HL-60/S4 treated with phorbol 12-myristate 13-acetate at 8.2 ng/mL for 4 days and 3 days (cell line): ENCODE measurements around the gene TCTA.
"Not testable (repeated sequence)": the region's sequence is repeated elsewhere in the genome, so short reads cannot be mapped to it uniquely, and the experiment has no call there.

Source experiments
- in situ Hi-C: fragments of 300-500 bp; cut with MboI; formaldehyde crosslinking; loops from 2 replicates; pipeline ENCODE4 v1.15.0; 2022; ENCODE audit warnings: low sequenced_read_pairs

The TCTA gene, protein sequence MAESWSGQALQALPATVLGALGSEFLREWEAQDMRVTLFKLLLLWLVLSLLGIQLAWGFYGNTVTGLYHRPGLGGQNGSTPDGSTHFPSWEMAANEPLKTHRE

GRCh38 chr3:49411968-49412631, at the start of gene TCTA, which contains the start of gene RHOA:
TSS of gene TCTA (plus strand) at chr3:49412423. CDS start at chr3:49412427, 4 bp downstream.
TSS of gene RHOA (minus strand) at chr3:49411976. CDS start at chr3:49375589, 36,387 bp downstream.
- in situ Hi-C loops = no loop called here

DNA sequence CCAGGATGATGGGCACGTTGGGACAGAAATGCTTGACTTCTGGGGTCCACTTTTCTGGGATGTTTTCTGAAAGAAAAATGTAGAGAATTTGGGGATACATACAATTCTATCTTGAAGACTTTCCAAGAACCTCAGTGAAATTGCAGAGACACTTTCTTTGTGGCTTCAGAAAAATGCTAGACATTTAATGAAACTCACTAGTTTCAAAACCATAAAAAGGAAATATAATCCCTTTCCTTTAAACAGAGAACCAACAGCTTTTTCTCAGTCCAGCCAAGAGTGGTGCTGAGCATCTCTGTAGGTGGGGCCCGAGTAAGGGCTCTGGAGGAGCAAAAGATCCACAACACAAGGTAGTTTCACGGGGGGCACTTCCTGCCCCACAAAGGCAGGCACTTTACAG, 49.7 kb upstream of the TCTA start:
- in situ Hi-C loops = no loop called here

- in situ Hi-C loops = no loop called here
Observed at GRCh38 chr3:49370585-49371290, 41.5 kb upstream of the TCTA start.

GRCh38 chr3:49371946-49372345, 40.3 kb upstream of the TCTA start:
- in situ Hi-C loops = no loop called here

DNA sequence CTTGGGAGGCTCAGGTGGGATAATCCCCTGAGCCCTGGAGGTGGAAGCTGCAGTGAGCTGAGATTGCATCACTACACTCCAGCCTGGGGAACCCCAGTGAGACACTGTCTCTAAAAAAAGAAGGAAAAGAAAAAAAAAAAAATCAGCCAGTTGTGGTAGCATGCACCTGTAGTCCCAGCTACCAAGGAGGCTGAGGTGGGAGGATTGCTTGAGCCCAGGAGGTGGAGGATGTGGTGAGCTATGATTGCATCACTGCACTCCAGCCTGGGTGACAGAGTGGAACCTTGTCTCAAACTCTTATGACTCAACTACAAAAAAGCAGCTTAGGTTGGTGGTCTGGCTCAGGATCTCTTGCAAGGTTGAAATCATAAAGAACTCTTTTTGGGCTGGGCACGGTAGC, 34.7 kb upstream of the TCTA start:
- in situ Hi-C loops = no loop called here

DNA sequence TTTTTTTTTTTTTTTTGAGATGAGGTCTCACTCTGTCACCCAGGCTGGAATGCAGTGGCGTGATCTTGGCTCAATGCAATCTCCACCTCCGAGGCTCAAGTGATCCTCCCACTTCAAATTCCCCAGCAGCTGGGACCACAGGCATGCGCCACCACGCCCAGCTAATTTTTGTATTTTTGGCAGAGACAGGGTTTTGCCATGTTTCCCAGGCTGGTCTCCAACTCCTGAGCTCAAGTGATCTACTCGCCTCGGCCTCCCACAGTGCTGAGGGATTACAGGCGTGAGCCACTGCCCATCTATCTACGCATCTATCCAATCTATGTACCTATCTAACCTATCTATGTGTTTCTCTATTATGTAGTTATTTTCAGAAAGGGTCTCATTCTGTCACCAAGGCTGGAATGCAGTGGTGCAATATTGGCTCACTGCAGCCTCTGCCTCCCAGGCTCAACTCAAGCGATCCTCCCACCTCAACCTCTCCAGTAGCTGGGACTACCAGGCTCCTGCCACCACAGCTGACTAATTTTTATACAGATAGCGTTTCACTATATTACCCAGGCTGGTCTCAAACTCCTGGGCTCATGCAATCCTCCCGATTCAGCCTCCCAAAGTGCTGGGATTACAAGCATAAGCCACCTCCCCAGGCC, 33.9 kb upstream of the TCTA start:
- in situ Hi-C loops = no loop called here

DNA sequence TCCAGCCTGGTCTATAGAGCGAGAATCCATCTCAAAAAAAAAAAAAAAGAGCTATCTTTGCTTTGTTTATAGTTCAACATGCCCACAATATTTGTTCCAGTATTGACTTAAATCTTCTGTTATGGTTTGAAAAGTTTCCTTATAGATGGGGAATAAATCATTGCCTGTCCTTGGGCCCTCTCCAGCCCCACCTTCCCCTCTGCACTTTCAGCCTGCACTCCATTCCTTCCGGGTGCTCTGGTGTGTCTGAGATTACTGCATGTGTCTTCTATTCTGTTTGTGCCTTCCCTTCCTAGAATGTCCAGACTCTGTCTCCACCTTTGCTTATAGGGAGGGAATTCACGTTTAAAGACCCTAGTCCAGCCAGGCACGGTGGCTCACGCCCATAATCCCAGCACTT, 28.8 kb upstream of the TCTA start:
- in situ Hi-C loops = no loop called here

GRCh38 chr3:49385617-49386016, 26.6 kb upstream of the TCTA start:
- in situ Hi-C loops = no loop called here

DNA sequence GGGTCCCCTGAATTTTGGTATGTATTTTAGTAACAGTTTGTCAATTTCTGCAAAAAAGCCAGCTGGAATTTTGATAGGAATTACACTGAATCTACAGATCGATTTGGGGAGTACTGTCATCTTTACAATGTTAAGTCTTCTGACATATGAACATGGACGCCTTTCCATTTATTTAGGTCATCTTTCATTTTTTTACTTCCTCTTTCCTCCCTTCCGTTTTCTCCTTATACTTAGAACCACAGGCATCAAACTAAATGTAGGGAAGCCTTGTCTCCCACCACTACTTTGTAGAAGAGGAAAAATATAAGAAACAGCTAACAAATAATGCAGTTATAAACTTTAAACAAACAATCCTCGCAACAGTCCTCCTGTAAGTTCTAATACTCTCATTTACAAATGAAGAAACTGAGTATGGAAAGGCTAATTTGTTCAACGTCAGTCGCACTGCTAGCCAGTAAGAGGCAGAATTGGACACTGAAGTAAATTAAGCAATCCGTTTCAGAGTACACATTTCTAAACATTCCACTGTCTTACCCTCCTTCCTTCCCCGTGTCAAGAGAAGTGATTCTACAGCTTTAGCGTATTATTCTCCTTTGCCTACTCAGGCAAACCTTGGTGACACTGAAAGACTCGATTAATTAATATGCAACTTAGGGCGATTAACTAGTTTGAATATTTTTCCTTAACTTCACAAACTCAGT, 26.0 kb upstream of the TCTA start:
- in situ Hi-C loops = no loop called here

GRCh38 chr3:49387721-49388120, 24.5 kb upstream of the TCTA start:
- in situ Hi-C loops = no loop called here

- in situ Hi-C loops = no loop called here
Observed at GRCh38 chr3:49388289-49388820, 23.9 kb upstream of the TCTA start.

- in situ Hi-C loops = no loop called here
Observed at GRCh38 chr3:49389297-49389696, 22.9 kb upstream of the TCTA start.

DNA sequence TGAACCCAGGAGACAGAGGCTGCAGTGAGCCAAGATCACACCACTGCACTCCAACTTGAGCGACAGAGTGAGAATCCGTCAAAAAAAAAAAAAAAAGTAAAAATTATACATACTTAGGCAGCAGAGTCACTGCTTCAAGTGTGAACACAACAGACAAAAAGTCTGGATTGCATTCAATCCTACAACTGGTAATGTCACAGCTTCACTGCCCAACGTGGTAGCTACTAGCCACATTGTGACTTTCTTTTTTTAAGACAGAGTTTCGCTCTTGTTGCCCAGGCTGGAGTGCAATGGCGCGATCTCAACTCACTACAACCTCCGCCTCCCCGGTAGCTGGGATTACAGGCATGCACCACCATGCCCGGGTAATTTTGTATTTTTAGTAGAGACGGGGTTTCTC, 20.9 kb upstream of the TCTA start:
- in situ Hi-C loops = not testable (repeated sequence)

GRCh38 chr3:49397470-49397869, 14.8 kb upstream of the TCTA start:
- in situ Hi-C loops = no loop called here

DNA sequence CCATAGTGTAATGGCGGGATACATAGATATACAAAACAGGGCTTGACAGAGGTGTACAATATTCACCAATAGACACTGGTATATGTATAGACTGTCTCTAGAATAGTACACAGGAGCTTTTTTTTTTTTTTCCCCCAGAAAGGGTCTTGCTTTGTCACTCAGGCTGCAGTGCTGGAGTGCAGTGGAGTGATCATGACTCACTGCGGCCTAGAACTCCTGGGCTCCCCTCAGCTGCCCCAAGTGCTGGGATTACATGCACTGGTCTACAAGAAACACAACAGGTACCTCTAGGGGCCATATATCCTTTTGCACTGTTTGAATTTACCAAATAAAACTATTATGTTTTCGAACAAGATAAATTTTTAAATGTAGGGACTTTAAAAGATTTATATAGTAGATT, 12.8 kb upstream of the TCTA start:
- in situ Hi-C loops = no loop called here

GRCh38 chr3:49401766-49402165, 10.5 kb upstream of the TCTA start:
- in situ Hi-C loops = no loop called here

- in situ Hi-C loops = no loop called here
Observed at GRCh38 chr3:49403891-49404290, 8.3 kb upstream of the TCTA start.

GRCh38 chr3:49405570-49405969, 6.7 kb upstream of the TCTA start:
- in situ Hi-C loops = not testable (repeated sequence)

- in situ Hi-C loops = no loop called here
Observed at GRCh38 chr3:49406571-49407565, 5.4 kb upstream of the TCTA start.
